ENCODE data around the gene RBM47.
"Not testable (repeated sequence)": the region's sequence is repeated elsewhere in the genome, so short reads cannot be mapped to it uniquely, and the experiment has no call there.

Gene RBM47

GRCh38 chr4:40562681-40563080 is 67.0 kb downstream of the RBM47 start:
- CTCF ChIA-PET: no interaction called here

GRCh38 chr4:40562208-40562607 is 67.5 kb downstream of the RBM47 start:
- CTCF ChIA-PET: no interaction called here
- POLR2A ChIA-PET: no interaction called here
- TF ChIP-seq TARDBP (IDR thresholded peaks at IDR 0.05): no peak
- TF ChIP-seq LEF1 (IDR thresholded peaks at IDR 0.05; ENCODE audit: borderline replicate concordance): no peak
- no peak for TF ChIP-seq FOXM1 (IDR thresholded peaks at IDR 0.05; ENCODE audit: borderline replicate concordance)
- TF ChIP-seq FOXK2 (IDR thresholded peaks at IDR 0.05): no peak
- TF ChIP-seq NFRKB (IDR thresholded peaks at IDR 0.05): no peak
- no peak for TF ChIP-seq L3MBTL2 (conservative IDR thresholded peaks at IDR 0.05)
- no peak for TF ChIP-seq SP1 (IDR thresholded peaks at IDR 0.05)
- no peak for TF ChIP-seq ARNT (IDR thresholded peaks at IDR 0.05)
- TF ChIP-seq ELF4 (IDR thresholded peaks at IDR 0.05): no peak
- TF ChIP-seq PKNOX1 (IDR thresholded peaks at IDR 0.05): no peak
- TF ChIP-seq FOXA1 (IDR thresholded peaks at IDR 0.05): no peak
- no peak for TF ChIP-seq SUZ12 (IDR thresholded peaks at IDR 0.05)
- TF ChIP-seq ZNF384 (IDR thresholded peaks at IDR 0.05): no peak
- no peak for TF ChIP-seq HDGF (IDR thresholded peaks at IDR 0.05; ENCODE audit: borderline replicate concordance)
- TF ChIP-seq BHLHE40 (IDR thresholded peaks at IDR 0.05; ENCODE audit: borderline replicate concordance): no peak
- TF ChIP-seq CTBP1 (IDR thresholded peaks at IDR 0.05; ENCODE audit: borderline replicate concordance): no peak
- DNase-seq (ENCODE audit: extremely low spot score): no peak

More at GRCh38 chr4:40562681-40563080, 67.0 kb downstream of the RBM47 start:
- POLR2A ChIA-PET: no interaction called here
- no peak for TF ChIP-seq NFRKB (IDR thresholded peaks at IDR 0.05)
- TF ChIP-seq CTBP1 (IDR thresholded peaks at IDR 0.05; ENCODE audit: borderline replicate concordance): no peak
- TF ChIP-seq ZNF384 (IDR thresholded peaks at IDR 0.05): no peak
- no peak for TF ChIP-seq ARNT (IDR thresholded peaks at IDR 0.05)
- DNase-seq (ENCODE audit: extremely low spot score): no peak

GRCh38 chr4:40561543-40562177 is 68.0 kb downstream of the RBM47 start:
- POLR2A ChIA-PET; DNase-seq (ENCODE audit: extremely low spot score); CTCF ChIA-PET: not testable (repeated sequence)

GRCh38 chr4:40559585-40560465 is 69.8 kb downstream of the RBM47 start:
- TF ChIP-seq ZNF384 (IDR thresholded peaks at IDR 0.05) (no peak), FOXK2 (IDR thresholded peaks at IDR 0.05) (no peak), NFRKB (IDR thresholded peaks at IDR 0.05) (no peak), SUZ12 (IDR thresholded peaks at IDR 0.05) (no peak), SP1 (IDR thresholded peaks at IDR 0.05) (no peak), TARDBP (IDR thresholded peaks at IDR 0.05) (no peak), LEF1 (IDR thresholded peaks at IDR 0.05; ENCODE audit: borderline replicate concordance) (no peak)
- no peak for DNase-seq (ENCODE audit: extremely low spot score)
- ChIA-PET POLR2A (no interaction called here), CTCF (interaction anchor here (0.6 kb wide), 1 partner anchor 63 kb away, joined by 4 read pairs; no protein-coding TSS in a partner anchor)

GRCh38 chr4:40557736-40558135 is 71.9 kb downstream of the RBM47 start:
- TF ChIP-seq ELF4 (IDR thresholded peaks at IDR 0.05) (no peak), NFRKB (IDR thresholded peaks at IDR 0.05) (no peak), CTBP1 (IDR thresholded peaks at IDR 0.05; ENCODE audit: borderline replicate concordance) (no peak), PKNOX1 (IDR thresholded peaks at IDR 0.05) (no peak), LEF1 (IDR thresholded peaks at IDR 0.05; ENCODE audit: borderline replicate concordance) (no peak), SUZ12 (IDR thresholded peaks at IDR 0.05) (no peak), FOXK2 (IDR thresholded peaks at IDR 0.05) (no peak), SP1 (IDR thresholded peaks at IDR 0.05) (no peak), FOXM1 (IDR thresholded peaks at IDR 0.05; ENCODE audit: borderline replicate concordance) (no peak), ARNT (IDR thresholded peaks at IDR 0.05) (no peak), ZNF384 (IDR thresholded peaks at IDR 0.05) (no peak), BHLHE40 (IDR thresholded peaks at IDR 0.05; ENCODE audit: borderline replicate concordance) (no peak)
- no peak for DNase-seq (ENCODE audit: extremely low spot score)
- POLR2A ChIA-PET: no interaction called here
- CTCF ChIA-PET: no interaction called here

GRCh38 chr4:40555176-40555900 is 74.3 kb downstream of the RBM47 start:
- TF ChIP-seq HDGF (IDR thresholded peaks at IDR 0.05; ENCODE audit: borderline replicate concordance) (no peak), ARNT (IDR thresholded peaks at IDR 0.05) (no peak), FOXM1 (IDR thresholded peaks at IDR 0.05; ENCODE audit: borderline replicate concordance) (no peak), NFRKB (IDR thresholded peaks at IDR 0.05) (no peak), PKNOX1 (IDR thresholded peaks at IDR 0.05) (no peak), BHLHE40 (IDR thresholded peaks at IDR 0.05; ENCODE audit: borderline replicate concordance) (no peak), TARDBP (IDR thresholded peaks at IDR 0.05) (no peak), FOXK2 (IDR thresholded peaks at IDR 0.05) (no peak), L3MBTL2 (conservative IDR thresholded peaks at IDR 0.05) (no peak), SP1 (IDR thresholded peaks at IDR 0.05) (no peak), LEF1 (IDR thresholded peaks at IDR 0.05; ENCODE audit: borderline replicate concordance) (no peak), ELF4 (IDR thresholded peaks at IDR 0.05) (no peak)
- POLR2A ChIA-PET: no interaction called here
- CTCF ChIA-PET: no interaction called here
- DNase-seq (ENCODE audit: extremely low spot score): no peak

GRCh38 chr4:40554641-40555040 is 75.0 kb downstream of the RBM47 start:
- POLR2A ChIA-PET: not testable (repeated sequence)

More at GRCh38 chr4:40554641-40555040, 75.0 kb downstream of the RBM47 start:
- CTCF ChIA-PET; DNase-seq (ENCODE audit: extremely low spot score): not testable (repeated sequence)
